Astrocyte (in vitro differentiated cells and primary cell): ENCODE measurements around the gene CCSER2.

Experiments used
- EZH2 ChIP-seq: IDR thresholded peaks from 2 replicates; pipeline ENCODE4 v1.6.1; 2012; ENCODE audit warnings: mild to moderate bottlenecking, low read length, inconsistent platforms; ENCODE audit not compliant: insufficient read depth
- TF ChIP-seq, protein P1 (sequence below): IDR thresholded peaks from 2 replicates; pipeline ENCODE4 v1.5.1; 2011; ENCODE audit warnings: low read depth, mild to moderate bottlenecking, inconsistent platforms, low read length, moderate library complexity; ENCODE audit not compliant: insufficient read depth

DNA sequence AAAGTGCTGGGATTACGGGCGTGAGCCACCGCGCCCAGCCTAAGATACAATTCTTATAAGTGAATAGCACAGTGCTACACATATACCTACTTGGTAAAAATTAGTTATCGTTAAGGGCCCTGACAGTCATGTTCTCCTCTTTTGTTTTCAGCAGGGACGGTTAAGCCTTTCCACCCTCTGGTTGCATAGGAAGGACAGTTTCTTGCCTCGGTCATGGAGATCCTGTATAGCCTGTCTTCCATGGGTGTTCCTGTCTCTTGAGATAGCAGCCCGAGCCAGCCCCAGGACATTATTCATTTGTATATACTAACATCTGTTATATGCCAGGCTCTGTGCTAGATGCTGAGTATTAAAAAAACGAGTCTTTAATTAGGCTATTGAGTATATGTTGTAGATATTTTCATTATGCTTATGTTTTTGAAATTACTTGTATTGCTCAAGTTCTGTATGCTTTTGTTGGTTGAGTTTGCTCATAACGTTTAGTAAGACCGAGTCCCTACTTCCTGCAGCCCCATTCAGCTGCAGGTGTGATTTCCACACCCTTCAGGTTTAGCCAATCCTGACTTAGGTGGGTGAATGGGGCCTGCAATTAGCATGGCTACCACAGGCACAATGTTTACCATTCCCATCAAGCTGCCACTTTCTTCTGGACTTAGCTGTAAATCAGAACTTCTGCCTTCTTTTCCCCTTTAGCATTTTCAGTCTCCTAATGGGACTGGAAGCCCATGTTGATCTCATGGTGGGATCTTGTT is 24.8 kb downstream of the CCSER2 start:
- TF ChIP-seq, protein P1, sequence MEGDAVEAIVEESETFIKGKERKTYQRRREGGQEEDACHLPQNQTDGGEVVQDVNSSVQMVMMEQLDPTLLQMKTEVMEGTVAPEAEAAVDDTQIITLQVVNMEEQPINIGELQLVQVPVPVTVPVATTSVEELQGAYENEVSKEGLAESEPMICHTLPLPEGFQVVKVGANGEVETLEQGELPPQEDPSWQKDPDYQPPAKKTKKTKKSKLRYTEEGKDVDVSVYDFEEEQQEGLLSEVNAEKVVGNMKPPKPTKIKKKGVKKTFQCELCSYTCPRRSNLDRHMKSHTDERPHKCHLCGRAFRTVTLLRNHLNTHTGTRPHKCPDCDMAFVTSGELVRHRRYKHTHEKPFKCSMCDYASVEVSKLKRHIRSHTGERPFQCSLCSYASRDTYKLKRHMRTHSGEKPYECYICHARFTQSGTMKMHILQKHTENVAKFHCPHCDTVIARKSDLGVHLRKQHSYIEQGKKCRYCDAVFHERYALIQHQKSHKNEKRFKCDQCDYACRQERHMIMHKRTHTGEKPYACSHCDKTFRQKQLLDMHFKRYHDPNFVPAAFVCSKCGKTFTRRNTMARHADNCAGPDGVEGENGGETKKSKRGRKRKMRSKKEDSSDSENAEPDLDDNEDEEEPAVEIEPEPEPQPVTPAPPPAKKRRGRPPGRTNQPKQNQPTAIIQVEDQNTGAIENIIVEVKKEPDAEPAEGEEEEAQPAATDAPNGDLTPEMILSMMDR = no peak
- no peak for TF ChIP-seq EZH2
